22Rv1 (cell line): Measurements from ENCODE around the gene MRFAP1.

Source experiments
- ZFX ChIP-seq: fragments of 450-650 bp; IDR thresholded peaks from 2 replicates; pipeline ENCODE4 v1.6.1; 2017; ENCODE audit warnings: antibody characterized with exemption, borderline replicate concordance
- TF ChIP-seq, protein P1 (sequence below): fragments of 450-650 bp; IDR thresholded peaks from 2 replicates; pipeline ENCODE4 v1.5.1; 2017; ENCODE audit warnings: mild to moderate bottlenecking

DNA sequence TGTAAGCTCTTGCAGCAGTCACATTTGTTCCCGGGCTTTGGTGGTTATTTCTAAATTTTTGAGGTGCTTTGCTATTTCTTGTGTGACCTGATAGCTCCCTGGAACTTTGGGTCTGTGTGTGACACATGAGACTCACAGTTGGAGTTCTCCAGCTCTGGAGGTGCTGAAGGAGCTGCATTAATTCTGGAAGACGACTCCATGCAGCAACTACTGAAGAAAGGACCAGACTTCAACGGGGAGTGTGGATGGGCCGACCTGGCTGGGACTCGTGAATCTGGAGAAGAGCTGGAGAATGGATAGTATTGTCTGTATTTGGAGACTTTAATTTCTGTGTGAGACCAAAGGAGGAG, 1.5 kb downstream of the MRFAP1 start:
- TF ChIP-seq, protein P1, sequence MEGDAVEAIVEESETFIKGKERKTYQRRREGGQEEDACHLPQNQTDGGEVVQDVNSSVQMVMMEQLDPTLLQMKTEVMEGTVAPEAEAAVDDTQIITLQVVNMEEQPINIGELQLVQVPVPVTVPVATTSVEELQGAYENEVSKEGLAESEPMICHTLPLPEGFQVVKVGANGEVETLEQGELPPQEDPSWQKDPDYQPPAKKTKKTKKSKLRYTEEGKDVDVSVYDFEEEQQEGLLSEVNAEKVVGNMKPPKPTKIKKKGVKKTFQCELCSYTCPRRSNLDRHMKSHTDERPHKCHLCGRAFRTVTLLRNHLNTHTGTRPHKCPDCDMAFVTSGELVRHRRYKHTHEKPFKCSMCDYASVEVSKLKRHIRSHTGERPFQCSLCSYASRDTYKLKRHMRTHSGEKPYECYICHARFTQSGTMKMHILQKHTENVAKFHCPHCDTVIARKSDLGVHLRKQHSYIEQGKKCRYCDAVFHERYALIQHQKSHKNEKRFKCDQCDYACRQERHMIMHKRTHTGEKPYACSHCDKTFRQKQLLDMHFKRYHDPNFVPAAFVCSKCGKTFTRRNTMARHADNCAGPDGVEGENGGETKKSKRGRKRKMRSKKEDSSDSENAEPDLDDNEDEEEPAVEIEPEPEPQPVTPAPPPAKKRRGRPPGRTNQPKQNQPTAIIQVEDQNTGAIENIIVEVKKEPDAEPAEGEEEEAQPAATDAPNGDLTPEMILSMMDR, result no peak
- no peak for TF ChIP-seq ZFX
